Rectal smooth muscle tissue (tissue), 1 donor: ENCODE data around the gene CELF4.
A peak's percentile ranks its signal among the peaks of the same experiment; 100 is the strongest.

Experiments used
- H3K27ac ChIP-seq: one replicate; pipeline ENCODE4 v1.7.0; 2013; ENCODE audit warnings: low read depth, low read length, inconsistent platforms
- H3K27me3 ChIP-seq: one replicate; pipeline ENCODE4 v1.7.0; 2013; ENCODE audit warnings: low read length; ENCODE audit not compliant: control insufficient read depth, insufficient read depth
- H3K36me3 ChIP-seq: one replicate; pipeline ENCODE4 v1.7.0; 2013; ENCODE audit warnings: low read length; ENCODE audit not compliant: control insufficient read depth, insufficient read depth
- H3K4me1 ChIP-seq: one replicate; pipeline ENCODE4 v1.7.0; 2013; ENCODE audit warnings: low read length; ENCODE audit not compliant: control insufficient read depth, insufficient read depth
- H3K4me3 ChIP-seq: one replicate; pipeline ENCODE4 v1.7.0; 2013; ENCODE audit warnings: low read length
- H3K9ac ChIP-seq: one replicate; pipeline ENCODE4 v1.7.0; 2013; ENCODE audit warnings: low read length

The CELF4 gene

DNA sequence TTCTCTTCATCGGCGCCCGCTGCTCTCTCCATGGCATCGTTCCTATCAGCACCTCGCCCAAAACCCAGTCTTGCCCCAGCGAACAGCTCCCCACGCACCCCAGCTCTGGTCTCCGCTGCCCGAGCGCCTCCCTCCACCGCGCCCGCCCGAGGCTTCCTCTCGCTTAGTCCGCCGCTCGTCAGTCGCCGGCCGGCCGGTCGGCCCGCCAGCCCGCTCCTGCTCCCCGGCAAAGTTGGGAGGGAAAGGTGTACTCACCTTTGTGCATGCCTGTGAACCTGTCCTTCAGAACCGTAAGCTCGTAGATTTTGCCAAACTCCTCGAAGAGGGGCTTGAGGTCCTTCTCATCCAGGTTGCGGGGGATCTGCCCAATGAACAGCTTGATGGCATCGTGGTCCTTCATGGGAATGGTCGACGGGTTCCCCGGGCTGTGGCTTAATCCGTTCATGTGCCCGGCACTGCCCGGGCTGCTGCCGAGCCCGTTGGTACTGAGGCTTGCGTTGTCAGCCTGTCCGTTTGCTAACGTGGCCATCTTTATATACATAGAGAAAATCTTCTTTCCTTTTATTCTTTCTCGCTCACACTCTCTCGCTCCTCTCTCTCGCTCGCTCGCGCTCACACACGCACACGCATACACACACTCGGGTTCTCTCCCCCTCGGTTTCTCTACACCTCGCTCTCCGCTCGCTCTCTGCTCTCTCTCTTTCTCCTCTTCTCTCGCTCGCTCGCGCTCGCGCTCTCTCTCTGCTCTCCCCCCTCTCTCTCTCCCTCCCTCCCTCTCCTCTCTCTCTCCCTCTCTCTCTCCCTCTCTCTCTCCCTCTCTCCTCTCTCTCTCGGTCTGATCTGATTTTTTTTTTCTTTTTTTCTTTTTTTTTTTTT is at the start of gene CELF4:
TSS of gene CELF4 (minus strand) at position 698 of the 876 bp plus-strand sequence.
- H3K9ac ChIP-seq: no peak within 1 kb of the TSS

DNA sequence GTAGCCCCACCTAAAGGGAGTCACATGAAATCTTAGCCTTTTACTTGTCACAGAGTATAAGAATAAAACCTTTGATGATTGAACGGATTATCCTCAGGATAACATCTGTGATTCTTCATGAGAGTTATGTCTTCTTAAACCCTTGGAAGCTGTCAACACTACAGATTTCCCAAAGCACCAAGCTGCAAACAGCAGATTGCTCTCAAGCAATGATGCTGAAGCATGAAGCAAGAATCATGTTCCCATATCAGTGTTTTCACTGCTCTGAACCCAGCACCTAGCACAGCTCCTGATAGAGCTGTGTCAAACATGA is 47.6 kb upstream of the CELF4 start:
- Histone ChIP-seq H3K27ac (no peak overlapping the region), H3K4me3 (no peak overlapping the region), H3K4me1 (no peaks in the 10 kb centered on the region), H3K36me3 (no peaks in the 10 kb centered on the region), H3K9ac (no peak overlapping the region), H3K27me3 (no peaks in the 10 kb centered on the region)

More for the DNA sequence above, at the start of gene CELF4:
- H3K36me3 ChIP-seq: no peaks in the 10 kb centered on the region
- H3K4me3 ChIP-seq: peak within 1 kb of the TSS; percentile 62
- no peaks in the 10 kb centered on the region for H3K4me1 ChIP-seq
- peaks cover 16% of the 10 kb centered on the region for H3K27me3 ChIP-seq
- no peak within 1 kb of the TSS for H3K27ac ChIP-seq

DNA sequence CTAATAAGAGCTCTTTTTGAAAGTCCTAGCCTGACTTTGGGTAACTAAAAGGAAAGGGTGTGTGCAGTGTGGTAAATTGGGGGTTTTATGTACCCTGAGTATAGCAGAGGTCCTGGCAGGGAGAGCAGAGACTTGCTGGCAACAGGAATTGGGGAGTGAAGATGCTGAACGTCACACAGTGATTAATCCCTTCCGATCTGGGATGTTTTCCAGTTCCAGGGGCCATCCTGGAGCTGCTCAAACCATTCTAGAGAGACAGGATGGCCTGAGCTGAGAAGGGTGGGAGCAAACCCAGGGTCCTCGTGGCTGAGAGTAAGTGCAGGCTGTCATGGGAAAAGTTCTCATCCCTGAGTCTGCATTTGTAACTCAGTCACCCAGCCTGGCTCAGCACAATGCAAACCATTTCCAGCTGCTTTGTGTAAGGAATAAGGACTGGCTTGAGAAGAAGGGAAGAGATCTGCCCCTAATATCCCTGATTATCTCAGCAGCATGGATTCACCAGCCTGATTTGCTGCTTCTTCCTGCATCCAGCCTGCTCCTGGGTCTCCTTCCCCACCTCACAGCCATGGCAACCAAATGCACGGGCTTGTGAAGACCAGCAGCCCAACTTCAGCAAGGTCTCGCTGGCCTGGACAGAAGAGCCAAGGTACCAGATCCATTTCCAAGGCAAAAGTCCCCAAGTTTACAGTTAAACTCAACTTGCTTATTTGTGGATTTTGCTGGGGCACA is 47.1 kb upstream of the CELF4 start:
- no peak overlapping the region for H3K9ac ChIP-seq
- H3K27ac ChIP-seq: no peak overlapping the region
- H3K4me3 ChIP-seq: no peak overlapping the region
- no peaks in the 10 kb centered on the region for H3K27me3 ChIP-seq
- H3K4me1 ChIP-seq: no peaks in the 10 kb centered on the region
- no peaks in the 10 kb centered on the region for H3K36me3 ChIP-seq

DNA sequence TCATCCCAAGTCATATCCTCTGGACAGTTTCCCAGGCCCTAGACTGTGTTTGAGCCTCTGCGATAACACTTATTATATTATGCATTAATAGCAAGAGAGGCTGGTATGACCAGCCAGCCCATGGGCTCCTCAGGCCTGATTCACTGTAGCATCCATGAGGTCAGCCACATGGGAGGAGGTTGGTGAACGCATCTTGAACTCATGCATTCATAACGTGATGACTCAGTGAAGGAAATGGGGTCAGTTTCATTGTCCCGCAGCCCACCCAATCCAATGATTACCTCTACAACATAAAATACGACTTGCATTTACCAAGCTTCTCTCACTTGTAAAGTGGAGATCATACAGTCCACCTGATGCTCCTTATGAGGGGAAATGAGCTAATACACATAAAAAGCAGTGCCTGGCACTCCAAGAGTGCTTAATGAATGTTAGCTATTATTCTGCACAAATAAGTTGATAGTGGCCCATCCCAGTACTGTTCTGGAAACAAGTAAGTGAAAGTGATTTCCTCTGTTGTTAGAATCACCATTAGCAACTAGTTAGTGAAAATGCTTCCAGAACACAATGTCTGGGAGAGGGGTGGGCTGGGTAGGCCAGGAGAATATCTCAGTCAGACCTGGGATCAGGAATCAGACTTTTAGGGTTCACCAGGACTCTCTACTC is 46.1 kb upstream of the CELF4 start:
- Histone ChIP-seq H3K4me3 (no peak overlapping the region), H3K27ac (no peak overlapping the region), H3K27me3 (no peaks in the 10 kb centered on the region)

DNA sequence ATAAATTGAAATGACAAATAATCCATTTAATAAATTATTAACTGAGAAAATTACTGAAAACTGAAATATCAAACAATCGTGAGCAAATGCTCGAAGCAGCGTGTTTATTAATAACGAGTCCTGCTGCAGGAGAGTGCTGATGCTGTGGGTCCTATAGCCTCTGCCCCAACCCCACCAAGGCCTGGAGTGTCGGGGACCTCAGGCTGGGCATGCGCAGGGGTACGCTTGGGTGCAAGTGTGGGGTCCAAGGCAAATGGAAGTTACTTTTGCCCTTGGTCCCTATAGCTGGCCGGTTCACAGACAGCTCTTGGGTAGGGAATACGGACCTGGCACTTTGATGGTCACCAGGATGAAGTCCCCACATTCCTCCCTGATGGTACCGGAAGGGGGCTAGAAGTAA is 43.3 kb upstream of the CELF4 start:
- H3K9ac ChIP-seq: no peak overlapping the region
- H3K36me3 ChIP-seq: no peaks in the 10 kb centered on the region
- no peak overlapping the region for H3K4me3 ChIP-seq
- H3K4me1 ChIP-seq: no peaks in the 10 kb centered on the region
- no peak overlapping the region for H3K27ac ChIP-seq
- H3K27me3 ChIP-seq: no peaks in the 10 kb centered on the region

More for the DNA sequence above, 46.1 kb upstream of the CELF4 start:
- no peaks in the 10 kb centered on the region for H3K4me1 ChIP-seq
- H3K36me3 ChIP-seq: no peaks in the 10 kb centered on the region
- no peak overlapping the region for H3K9ac ChIP-seq

DNA sequence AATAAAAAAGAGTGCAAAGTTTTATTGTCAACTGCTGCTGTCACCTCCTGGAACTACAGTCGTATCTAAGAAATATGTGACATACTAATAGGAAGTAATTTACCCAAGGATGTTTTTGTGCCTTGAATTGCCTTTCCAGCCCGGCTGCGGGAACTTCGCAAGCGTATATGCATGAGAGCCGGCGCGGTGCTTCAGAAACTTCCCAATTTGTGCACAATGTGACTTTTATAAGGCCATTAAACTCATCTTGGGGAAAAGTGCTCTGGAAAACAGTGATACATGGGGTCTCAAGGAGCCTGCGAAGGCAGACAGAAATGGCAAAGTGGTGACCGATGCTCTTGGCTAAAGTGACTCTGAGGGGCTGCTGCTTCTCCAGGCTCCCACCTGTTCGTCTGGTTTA is 41.7 kb upstream of the CELF4 start:
- no peaks in the 10 kb centered on the region for H3K4me1 ChIP-seq
- no peak overlapping the region for H3K4me3 ChIP-seq
- no peak overlapping the region for H3K27ac ChIP-seq
- no peaks in the 10 kb centered on the region for H3K36me3 ChIP-seq
- no peak overlapping the region for H3K9ac ChIP-seq
- no peaks in the 10 kb centered on the region for H3K27me3 ChIP-seq

DNA sequence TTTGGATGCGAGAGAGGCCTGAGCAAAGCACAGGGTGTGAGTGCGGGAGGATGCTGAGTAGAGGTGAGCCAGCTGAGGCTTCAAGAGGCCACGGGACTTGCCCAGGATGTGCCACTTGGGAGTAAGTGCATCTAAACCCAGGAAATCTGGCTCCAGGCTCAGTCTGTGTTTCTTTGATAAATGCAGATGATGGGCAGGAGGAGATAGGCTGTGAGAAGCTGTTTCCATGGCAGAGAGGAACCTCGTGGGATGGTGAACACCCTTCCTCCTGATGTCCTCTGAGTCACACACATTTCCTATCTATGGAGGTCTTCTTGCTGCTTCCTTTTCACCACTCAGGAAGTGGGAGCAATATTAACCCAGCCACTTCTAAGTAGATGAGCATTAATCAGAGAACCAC is 38.4 kb upstream of the CELF4 start:
- no peaks in the 10 kb centered on the region for H3K27me3 ChIP-seq
- H3K27ac ChIP-seq: no peak overlapping the region
- no peaks in the 10 kb centered on the region for H3K36me3 ChIP-seq
- H3K9ac ChIP-seq: no peak overlapping the region
- no peak overlapping the region for H3K4me3 ChIP-seq
- no peaks in the 10 kb centered on the region for H3K4me1 ChIP-seq

DNA sequence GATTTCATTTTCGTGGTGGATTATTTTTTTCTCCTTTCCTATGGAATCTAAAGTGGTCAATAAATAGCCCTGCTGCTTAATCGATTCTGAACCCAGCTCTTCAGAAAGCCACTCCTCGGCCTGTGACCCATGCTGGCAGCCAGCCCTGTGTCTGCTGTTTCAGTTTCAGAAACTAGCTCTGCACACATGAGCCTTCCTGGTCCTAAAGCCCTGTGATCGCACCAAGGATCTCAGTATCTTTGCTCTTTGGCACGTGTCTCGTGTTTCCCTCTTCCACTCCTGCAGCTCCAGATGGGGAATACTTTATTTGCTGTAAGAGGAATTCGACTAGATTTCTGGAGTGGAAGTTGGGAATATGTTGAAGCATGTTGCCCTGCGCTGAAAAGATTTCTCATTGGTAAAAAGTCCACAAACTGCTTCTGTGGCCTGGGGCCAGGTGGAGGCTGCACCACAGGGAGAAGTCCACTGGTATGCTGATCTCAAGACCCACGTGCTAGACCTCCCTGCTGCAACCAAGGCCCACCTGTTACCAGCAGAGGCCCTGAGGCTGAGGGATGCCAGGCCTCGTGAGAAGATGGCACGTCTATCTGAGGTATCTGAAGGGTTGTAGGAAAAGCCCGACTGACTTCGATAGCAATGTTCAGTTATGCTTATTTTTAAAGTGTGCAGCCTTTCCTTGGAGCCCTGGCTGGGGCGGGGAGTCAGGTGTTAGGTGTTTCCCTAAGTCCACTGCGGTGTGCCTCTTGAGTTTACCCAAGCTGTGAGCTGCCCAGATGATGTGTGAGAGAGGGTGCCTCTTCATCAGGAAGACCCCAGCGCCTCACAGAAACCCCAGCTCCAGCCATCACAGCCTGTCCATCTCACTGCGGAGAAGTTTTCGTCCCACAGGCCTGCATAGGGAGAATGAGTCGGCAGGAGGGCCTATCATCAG is 33.6 kb upstream of the CELF4 start:
- Histone ChIP-seq H3K27ac (no peak overlapping the region), H3K27me3 (no peaks in the 10 kb centered on the region), H3K9ac (no peak overlapping the region), H3K4me1 (no peaks in the 10 kb centered on the region), H3K36me3 (no peaks in the 10 kb centered on the region), H3K4me3 (no peak overlapping the region)

DNA sequence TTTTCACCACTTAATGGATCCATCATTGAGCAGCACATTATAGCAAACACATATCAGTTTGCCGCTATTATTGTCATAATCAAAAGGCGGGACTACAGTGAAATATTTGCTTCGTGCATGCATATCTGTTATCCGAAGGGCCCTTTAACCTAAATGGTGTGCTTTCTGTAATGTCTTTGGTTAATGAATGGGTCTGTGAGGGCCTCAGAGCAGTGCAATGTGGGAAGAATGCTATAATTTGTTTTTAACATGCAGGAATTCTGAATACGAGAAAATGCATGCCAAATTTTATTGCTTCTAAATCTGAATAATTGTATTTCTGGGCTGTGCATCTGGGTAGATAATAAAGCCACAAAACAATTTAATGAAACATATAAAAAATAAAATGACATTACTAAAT is 32.8 kb upstream of the CELF4 start:
- Histone ChIP-seq H3K27me3 (no peaks in the 10 kb centered on the region), H3K9ac (no peak overlapping the region), H3K4me3 (no peak overlapping the region), H3K27ac (no peak overlapping the region), H3K4me1 (no peaks in the 10 kb centered on the region), H3K36me3 (no peaks in the 10 kb centered on the region)

DNA sequence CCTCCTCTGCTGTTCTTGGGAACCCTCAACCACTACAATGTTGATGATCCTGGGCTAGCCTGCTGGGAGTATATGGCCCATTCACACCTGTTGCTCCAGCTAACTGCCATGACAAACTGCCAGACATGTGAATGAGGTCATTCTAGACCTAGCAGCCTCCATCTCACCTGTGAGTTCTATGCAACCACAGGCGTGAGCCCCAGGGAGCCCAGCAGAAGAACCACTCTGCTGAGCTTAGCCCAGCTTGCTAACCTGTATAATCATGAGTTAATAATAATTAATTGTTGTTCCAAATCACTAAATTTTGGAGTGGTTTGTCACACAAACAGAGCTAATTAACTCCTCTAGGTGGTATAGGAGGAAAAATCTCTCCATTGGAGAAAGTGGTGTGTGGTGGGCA is 24.7 kb upstream of the CELF4 start:
- Histone ChIP-seq H3K27me3 (no peaks in the 10 kb centered on the region), H3K27ac (no peak overlapping the region), H3K36me3 (no peaks in the 10 kb centered on the region), H3K9ac (no peak overlapping the region), H3K4me1 (no peaks in the 10 kb centered on the region), H3K4me3 (no peak overlapping the region)

DNA sequence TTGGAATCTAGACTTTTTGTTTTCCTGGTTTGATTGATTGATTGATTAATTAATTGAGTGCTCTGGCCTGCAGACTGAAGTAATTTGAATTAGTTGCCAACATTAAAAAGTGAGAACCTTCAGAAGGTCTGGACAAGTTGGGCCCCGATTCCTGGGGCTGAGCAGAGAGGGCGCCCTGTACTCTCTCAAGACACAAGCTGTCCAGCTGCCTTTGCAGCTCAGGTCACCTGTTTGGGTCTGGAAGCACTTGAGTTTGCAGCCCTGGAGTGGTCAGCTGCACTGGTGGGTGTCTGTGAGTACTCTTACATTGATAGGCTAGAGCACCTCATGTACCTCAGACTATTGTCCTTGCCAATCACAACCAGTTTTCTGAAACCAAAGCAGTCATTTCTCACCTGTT is 22.7 kb upstream of the CELF4 start:
- no peak overlapping the region for H3K4me3 ChIP-seq
- no peak overlapping the region for H3K27ac ChIP-seq
- no peaks in the 10 kb centered on the region for H3K36me3 ChIP-seq
- no peak overlapping the region for H3K9ac ChIP-seq
- H3K4me1 ChIP-seq: no peaks in the 10 kb centered on the region
- no peaks in the 10 kb centered on the region for H3K27me3 ChIP-seq
